HCEC 1CT (cell line): ENCODE results near the gene CDH4.

Experiments
- DNase-seq: peaks from one replicate; pipeline ENCODE4 v3.0.0-alpha.2; 2017

Gene CDH4

DNA sequence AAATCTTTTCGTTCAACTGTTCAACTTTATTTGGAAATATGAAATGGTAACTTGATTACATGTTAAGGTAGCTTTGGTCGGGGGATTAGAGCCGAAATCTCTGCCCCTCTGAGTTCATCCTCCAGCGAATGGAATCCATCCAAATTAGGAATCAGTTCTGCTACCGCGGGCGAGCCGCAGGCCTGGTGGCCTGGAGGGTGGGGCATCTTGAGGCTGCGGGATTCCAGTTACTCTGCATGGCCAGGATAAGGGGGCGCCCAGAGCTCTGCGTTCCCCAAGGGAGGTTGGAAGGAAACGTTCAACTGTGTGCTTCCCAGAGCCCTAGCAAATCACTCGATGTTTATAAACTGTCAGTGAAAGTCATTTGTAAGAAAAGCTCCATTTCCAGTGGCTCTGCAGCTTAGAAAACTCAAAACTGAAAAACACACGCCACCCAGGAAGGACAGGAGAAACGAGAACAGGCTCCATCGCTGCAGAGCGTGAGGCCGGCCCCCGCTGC lies 551.4 kb downstream of the CDH4 start:
- DNase-seq = no peak

DNA sequence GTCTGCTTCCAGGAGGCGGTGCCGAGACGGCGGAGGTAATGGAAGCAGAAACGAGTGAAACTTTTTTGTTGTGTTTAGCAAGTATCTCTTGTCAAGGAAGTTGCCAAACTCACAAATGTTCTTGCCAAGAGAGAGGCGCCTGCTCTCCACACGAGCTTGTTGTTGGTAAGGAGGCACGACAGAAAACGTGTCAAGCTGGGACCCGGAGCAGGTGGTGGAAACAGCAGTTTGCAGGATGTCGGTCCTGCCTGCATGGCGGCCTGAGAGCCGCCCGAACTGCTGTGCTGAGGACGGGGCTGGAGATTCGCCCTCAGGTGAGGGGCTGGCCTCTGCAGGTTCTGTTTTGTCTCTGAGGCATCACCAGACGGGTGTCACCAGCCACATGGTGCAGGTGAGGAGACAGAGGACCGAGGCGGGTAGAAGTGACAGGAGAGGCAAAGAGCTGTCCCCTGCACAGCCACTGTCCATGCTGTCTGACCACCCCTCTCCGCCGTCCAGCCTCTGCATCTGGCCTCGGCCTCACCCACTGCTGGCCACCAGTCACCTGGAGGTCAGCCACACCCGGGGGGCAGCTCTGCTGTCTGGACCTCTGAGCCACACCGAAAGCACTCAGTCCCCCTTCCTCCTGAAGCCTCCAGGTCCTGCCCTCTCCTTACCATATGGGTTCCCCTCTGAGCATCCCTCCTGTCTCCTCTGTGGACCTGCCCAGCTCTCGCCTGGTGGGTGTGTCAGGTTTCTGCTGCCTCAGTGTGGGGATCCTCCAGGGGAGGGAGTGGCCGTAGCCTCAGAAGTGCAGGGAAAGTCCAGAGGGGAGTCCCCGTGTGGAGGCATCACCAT lies 552.1 kb downstream of the CDH4 start:
- DNase-seq = no peak

DNA sequence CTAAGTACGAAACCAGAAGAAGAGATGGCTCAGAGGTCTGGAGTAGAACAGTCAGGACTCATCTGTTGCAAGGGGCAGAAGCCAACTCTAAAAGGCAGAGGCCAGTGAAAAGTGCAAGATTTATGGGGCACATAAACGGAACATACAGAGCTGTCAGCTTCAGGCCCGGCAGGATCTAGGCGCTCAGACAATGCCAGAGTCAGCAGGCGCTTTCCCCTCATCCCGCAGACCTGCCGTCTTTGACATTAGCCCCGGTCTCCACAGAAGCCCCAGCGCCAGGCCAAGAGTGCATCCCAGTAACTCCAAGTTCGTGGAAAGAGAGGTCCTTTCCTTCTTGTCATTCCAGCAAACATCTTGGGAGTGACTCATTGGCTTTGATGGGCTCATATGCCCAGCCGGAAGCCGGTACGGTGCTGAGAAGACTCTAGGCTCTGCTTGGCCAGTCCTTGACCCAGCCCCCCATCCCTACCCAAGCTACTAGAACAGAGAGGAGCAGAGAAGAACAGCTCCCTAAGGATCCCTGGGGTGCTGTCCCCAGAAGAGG lies 552.8 kb downstream of the CDH4 start:
- DNase-seq = no peak

GRCh38 chr20:61805365-61805764 lies 553.3 kb downstream of the CDH4 start:
- no peak for DNase-seq

- DNase-seq = no peak
Observed at GRCh38 chr20:61805781-61806180, 553.7 kb downstream of the CDH4 start.

DNA sequence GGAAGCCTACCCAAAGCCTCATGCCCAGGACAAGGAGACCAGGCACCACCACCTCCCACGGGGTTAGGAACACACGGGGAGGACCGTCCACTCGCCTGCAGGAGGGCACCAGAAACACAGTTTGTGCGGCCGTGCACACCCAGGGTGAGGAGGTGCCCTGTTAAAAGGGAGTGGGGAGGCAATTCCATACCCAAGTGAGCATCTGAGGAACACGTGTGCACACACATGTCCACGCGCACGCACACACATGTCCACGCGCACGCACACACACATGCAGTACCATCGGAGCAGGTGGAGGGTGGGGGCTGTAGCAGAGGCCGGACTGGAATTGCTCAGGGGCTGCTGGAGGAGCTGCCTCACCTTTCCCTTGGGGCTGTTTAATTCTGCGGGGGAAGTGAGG lies 554.3 kb downstream of the CDH4 start:
- DNase-seq = no peak

GRCh38 chr20:61806995-61807394 lies 554.9 kb downstream of the CDH4 start:
- DNase-seq = no peak

- no peak for DNase-seq
Observed at GRCh38 chr20:61807471-61808160, 555.6 kb downstream of the CDH4 start.

- no peak for DNase-seq
Observed at GRCh38 chr20:61808447-61808846, 556.4 kb downstream of the CDH4 start.

DNA sequence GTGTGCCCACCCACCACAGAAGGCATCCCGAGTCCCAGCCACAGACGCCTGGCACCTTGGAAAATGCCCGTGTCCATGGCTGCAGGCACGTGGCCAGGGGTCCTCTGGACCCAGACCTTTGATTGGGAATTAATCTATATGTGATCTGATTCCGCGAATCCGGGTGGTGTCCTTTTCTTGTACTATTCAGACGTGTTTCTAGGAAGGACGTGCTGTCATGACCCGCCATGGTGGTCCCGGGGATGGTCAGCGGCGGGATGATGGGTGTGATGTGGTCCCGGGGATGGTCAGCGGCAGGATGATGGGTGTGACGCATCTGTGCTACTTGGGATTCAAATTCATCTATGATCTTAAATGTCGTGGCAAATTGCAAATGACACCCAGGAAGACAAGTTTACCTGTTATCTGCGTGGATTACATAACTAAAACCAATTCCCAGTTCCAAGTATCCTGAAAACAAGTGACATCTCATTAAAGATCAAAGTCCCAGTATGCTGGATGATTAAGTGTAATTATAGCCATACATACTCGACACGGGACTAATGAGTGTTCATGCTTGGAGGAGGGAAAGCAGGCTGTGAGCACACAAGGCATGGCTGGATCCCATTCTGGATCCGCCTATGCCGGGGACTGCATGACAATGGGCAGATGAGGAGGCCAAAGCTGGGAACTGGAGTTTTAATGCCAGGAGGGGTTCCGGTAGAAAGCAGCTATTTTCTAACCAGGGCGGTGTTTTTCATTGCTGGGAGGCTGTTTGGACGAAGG lies 557.1 kb downstream of the CDH4 start:
- DNase-seq = no peak

GRCh38 chr20:61810066-61810737 lies 558.1 kb downstream of the CDH4 start:
- no peak for DNase-seq

DNA sequence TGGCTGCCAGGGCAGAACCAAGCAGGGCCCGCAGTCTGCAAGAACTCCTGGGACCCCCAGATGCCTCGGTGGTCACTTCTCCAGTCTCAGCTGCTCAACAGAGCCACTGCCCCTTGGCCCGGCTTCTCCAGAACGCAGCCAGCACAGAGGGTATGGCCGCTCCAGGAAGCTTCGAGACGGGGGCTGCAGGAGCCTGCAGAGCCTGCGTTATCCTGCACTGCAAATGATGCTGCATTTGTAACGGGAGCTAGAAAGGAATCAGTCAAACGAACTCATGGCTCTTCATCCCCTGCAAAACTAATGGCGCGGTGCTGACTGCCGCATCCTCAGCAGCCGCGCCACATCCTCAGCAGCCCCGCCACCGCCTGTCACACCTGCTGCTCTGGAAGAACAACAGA lies 558.7 kb downstream of the CDH4 start:
- no peak for DNase-seq

DNA sequence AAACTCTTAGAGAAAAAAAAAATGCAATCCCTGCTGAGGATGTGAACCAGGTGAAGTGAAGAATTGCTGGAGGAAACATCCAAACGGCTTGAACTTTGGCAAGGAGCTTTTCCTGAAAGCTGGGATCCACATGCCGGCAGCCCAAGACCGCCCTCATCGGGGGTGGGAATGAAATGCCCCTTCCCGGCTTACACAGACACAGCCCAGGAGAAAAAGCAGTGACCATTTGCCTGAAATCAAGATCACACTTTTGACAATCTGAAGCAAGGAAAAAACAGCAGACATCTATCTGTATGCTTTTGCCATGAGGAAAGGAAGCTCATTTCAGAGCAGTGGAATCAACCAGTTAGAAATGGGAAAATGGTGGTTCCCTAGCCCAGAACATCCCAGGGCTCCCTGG lies 559.1 kb downstream of the CDH4 start:
- DNase-seq = no peak

- DNase-seq = no peak
Observed at GRCh38 chr20:61812121-61812844, 560.2 kb downstream of the CDH4 start.

DNA sequence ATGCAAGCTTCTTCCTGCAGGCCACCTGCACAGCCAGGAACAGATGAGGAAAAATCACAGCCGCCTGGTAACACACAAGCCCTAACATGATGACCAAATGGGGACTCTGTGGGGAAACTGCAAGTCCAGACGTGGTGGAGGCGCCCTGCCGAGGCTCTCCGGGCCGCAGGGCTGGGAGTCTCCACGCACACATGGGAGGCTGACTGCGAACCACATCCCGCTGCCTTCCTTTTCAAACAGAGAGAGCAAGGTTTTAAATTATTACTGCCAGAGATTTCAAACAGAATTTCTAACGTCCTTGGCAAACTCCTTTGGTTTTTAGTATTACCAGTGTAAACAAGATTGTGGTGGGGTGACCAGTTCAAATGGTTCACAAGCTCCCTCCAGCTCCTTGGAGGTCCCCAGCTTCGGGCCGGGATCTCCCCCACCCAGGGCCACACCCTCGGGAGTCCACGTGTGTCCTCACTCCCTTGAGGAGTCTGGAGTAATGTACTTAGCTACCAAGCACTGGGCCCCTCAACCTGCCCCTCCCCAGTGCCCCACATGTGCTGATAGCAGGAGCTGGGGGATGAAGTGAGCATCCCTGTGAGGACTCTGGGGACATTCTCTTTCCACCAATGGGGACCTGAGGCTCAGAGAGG lies 560.9 kb downstream of the CDH4 start:
- no peak for DNase-seq

- DNase-seq = no peak
Observed at GRCh38 chr20:61813791-61814190, 561.7 kb downstream of the CDH4 start.

DNA sequence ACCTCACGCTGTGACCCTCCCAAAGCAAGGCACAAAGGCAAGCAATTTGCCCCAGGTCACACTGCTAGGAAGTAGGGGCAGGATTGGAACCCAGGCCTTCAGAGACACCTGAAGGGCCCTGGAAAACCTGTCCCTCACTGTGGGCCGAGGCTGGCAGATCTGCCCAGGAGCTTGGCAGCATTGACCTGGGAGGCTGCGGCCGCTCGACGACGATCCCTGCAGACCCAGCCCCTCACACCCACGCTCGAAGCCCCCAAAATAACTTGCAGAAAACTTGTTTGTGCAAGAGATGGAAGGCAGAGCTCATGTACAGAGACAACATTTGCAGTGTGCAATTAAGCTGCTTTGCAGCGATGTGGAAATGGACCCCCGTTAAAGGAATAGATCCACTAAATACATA lies 562.2 kb downstream of the CDH4 start:
- DNase-seq = no peak

- DNase-seq = no peak
Observed at GRCh38 chr20:61814726-61815125, 562.7 kb downstream of the CDH4 start.

- DNase-seq = no peak
Observed at GRCh38 chr20:61815176-61815575, 563.1 kb downstream of the CDH4 start.

GRCh38 chr20:61815678-61816077 lies 563.6 kb downstream of the CDH4 start:
- no peak for DNase-seq
